ENCODE measurements around the gene AGO3.
"Not testable (repeated sequence)": the region's sequence is repeated elsewhere in the genome, so short reads cannot be mapped to it uniquely, and the experiment has no call there.

AGO3 gene

GRCh38 chr1:36014722-36015220 lies 83.9 kb downstream of the AGO3 start:
- no peak for DNase-seq

- DNase-seq, result no peak
Measured at GRCh38 chr1:36016686-36017085, 85.8 kb downstream of the AGO3 start.

GRCh38 chr1:36023098-36023769 lies 92.3 kb downstream of the AGO3 start:
- DNase-seq, result no peak

- DNase-seq, result not testable (repeated sequence)
Measured at GRCh38 chr1:36024024-36024423, 93.1 kb downstream of the AGO3 start.

GRCh38 chr1:36024847-36025246 lies 93.9 kb downstream of the AGO3 start:
- no peak for DNase-seq

GRCh38 chr1:36027766-36028165 lies 96.9 kb downstream of the AGO3 start:
- DNase-seq, result no peak

GRCh38 chr1:36031441-36031840 lies 100.5 kb downstream of the AGO3 start:
- DNase-seq, result no peak

GRCh38 chr1:36034692-36035091 lies 103.8 kb downstream of the AGO3 start:
- no peak for DNase-seq

- DNase-seq, result no peak
Measured at GRCh38 chr1:36035154-36035553, 104.2 kb downstream of the AGO3 start.

- DNase-seq, result no peak
Measured at GRCh38 chr1:36040238-36040637, 109.3 kb downstream of the AGO3 start.

GRCh38 chr1:36051821-36052220 lies 120.9 kb downstream of the AGO3 start:
- DNase-seq, result no peak

- no peak for DNase-seq
Measured at GRCh38 chr1:36053978-36054377, 123.1 kb downstream of the AGO3 start.

- DNase-seq, result no peak
Measured at GRCh38 chr1:36055706-36056105, 124.8 kb downstream of the AGO3 start.

GRCh38 chr1:36062315-36062714 lies 131.4 kb downstream of the AGO3 start:
- no peak for DNase-seq

GRCh38 chr1:36067871-36068270 lies 137.0 kb downstream of the AGO3 start:
- no peak for DNase-seq

GRCh38 chr1:36068866-36069265 lies 138.0 kb downstream of the AGO3 start:
- no peak for DNase-seq

- DNase-seq, result no peak
Measured at GRCh38 chr1:36070349-36070748, 139.4 kb downstream of the AGO3 start.

- no peak for DNase-seq
Measured at GRCh38 chr1:36076979-36077573, 146.2 kb downstream of the AGO3 start.

- no peak for DNase-seq
Measured at GRCh38 chr1:36080236-36080635, 149.3 kb downstream of the AGO3 start.

- no peak for DNase-seq
Measured at GRCh38 chr1:36080801-36081200, 149.9 kb downstream of the AGO3 start.

- no peak for DNase-seq
Measured at GRCh38 chr1:36081926-36082485, 151.1 kb downstream of the AGO3 start.

GRCh38 chr1:36083219-36083618 lies 152.3 kb downstream of the AGO3 start:
- no peak for DNase-seq

- peak; percentile 34 for DNase-seq
Measured at GRCh38 chr1:36083635-36084496, 153.0 kb downstream of the AGO3 start, which contains the start of gene TEKT2. Gene TEKT2 (plus strand): TSS chr1:36084094. CDS start chr1:36084922, 828 bp downstream.
